ENCODE data around the gene FHOD3. TPM values are rescaled to one million over a fixed set of nuclear protein-coding genes. Genes with fewer than 3 reads are reported as not detected.

The FHOD3 gene
- total RNA-seq, 4 donors from 2014 or later, result 3.5 to 40.0 (median 14.5) TPM

DNA sequence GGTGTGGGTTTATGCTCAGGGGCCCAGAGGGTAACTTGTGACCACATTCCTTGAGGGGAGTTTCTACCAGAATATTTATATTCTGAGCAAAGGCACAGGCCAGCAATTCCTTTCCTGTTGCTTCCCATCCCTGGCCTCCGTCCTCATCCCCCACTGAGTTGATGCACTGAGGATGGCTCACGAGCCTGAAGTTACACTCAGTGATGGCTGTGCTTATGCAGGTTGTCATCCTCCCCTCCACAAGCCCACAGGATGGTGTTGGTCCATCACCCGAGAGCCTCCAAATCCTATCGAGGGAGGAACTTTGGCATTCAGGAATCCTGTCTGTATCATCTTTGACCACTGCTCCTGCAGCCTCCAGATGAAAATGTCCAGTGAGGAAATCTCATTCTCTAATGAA lies 28.4 kb upstream of the FHOD3 start:
- H3K4me3 ChIP-seq, result no peak overlapping the region
- no peak overlapping the region for H3K27ac ChIP-seq
- in situ Hi-C loops (cut with MboI; ENCODE audit: low pct_ligation_motif_present in 1 of 4, low pct_unique_long_range_greater_than_20kb in 1 of 4, low sequenced_read_pairs in 3 of 4) (loop anchor here in 1 of 4 donors (25.0 kb wide), 1 partner anchor 507 kb away; no protein-coding TSS in a partner anchor), intact Hi-C loops (cut with DNase I; ENCODE audit: low total_unique reads) (no loop called here)
- no peaks in the 10 kb centered on the region for H3K9me3 ChIP-seq
- WGBS, 2 donors (ENCODE audit: low coverage in 1 of 2), result 78% methylated on average over 4 of the region's 4 CpGs; no CpG with 5 or more reads in 1 of the 2 donors
- H3K27me3 ChIP-seq, result no peaks in the 10 kb centered on the region
- H3K4me1 ChIP-seq, result no peaks in the 10 kb centered on the region
- H3K36me3 ChIP-seq, result no peaks in the 10 kb centered on the region
- no peak for TF ChIP-seq POLR2A (IDR thresholded peaks at IDR 0.05)
- TF ChIP-seq POLR2AphosphoS5 (IDR thresholded peaks at IDR 0.05), result no peak
- TF ChIP-seq EP300 (IDR thresholded peaks at IDR 0.05; ENCODE audit: low read depth), result no peak
- TF ChIP-seq, protein P1, sequence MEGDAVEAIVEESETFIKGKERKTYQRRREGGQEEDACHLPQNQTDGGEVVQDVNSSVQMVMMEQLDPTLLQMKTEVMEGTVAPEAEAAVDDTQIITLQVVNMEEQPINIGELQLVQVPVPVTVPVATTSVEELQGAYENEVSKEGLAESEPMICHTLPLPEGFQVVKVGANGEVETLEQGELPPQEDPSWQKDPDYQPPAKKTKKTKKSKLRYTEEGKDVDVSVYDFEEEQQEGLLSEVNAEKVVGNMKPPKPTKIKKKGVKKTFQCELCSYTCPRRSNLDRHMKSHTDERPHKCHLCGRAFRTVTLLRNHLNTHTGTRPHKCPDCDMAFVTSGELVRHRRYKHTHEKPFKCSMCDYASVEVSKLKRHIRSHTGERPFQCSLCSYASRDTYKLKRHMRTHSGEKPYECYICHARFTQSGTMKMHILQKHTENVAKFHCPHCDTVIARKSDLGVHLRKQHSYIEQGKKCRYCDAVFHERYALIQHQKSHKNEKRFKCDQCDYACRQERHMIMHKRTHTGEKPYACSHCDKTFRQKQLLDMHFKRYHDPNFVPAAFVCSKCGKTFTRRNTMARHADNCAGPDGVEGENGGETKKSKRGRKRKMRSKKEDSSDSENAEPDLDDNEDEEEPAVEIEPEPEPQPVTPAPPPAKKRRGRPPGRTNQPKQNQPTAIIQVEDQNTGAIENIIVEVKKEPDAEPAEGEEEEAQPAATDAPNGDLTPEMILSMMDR (IDR thresholded peaks at IDR 0.05), result no peak
- DNase-seq, result no peak

GRCh38 chr18:36271153-36271552 lies 26.4 kb upstream of the FHOD3 start:
- TF ChIP-seq, protein P1 (IDR thresholded peaks at IDR 0.05), result no peak
- TF ChIP-seq EP300 (IDR thresholded peaks at IDR 0.05; ENCODE audit: low read depth), result no peak
- no peak for TF ChIP-seq POLR2AphosphoS5 (IDR thresholded peaks at IDR 0.05)
- TF ChIP-seq POLR2A (IDR thresholded peaks at IDR 0.05), result no peak
- Histone ChIP-seq H3K4me1 (no peaks in the 10 kb centered on the region), H3K4me3 (no peak overlapping the region), H3K27ac (no peak overlapping the region), H3K27me3 (no peaks in the 10 kb centered on the region), H3K36me3 (no peaks in the 10 kb centered on the region), H3K9me3 (no peaks in the 10 kb centered on the region)
- in situ Hi-C loops (cut with MboI; ENCODE audit: low pct_ligation_motif_present in 1 of 4, low pct_unique_long_range_greater_than_20kb in 1 of 4, low sequenced_read_pairs in 3 of 4), result loop anchor here in 1 of 4 donors (25.0 kb wide), 1 partner anchor 509 kb away; no protein-coding TSS in a partner anchor
- intact Hi-C loops (cut with DNase I; ENCODE audit: low total_unique reads), result no loop called here
- no peak for DNase-seq

GRCh38 chr18:36273347-36273746 lies 24.2 kb upstream of the FHOD3 start:
- Histone ChIP-seq H3K4me1 (no peaks in the 10 kb centered on the region), H3K27me3 (peaks cover 4% of the 10 kb centered on the region), H3K36me3 (no peaks in the 10 kb centered on the region), H3K4me3 (no peak overlapping the region), H3K9me3 (no peaks in the 10 kb centered on the region), H3K27ac (no peak overlapping the region)
- WGBS, 2 donors (ENCODE audit: low coverage in 1 of 2), result 89 to 92% methylated on average over 6 to 8 of the region's 8 CpGs
- TF ChIP-seq POLR2A (IDR thresholded peaks at IDR 0.05) (no peak), POLR2AphosphoS5 (IDR thresholded peaks at IDR 0.05) (no peak), EP300 (IDR thresholded peaks at IDR 0.05; ENCODE audit: low read depth) (no peak)
- TF ChIP-seq, protein P1 (IDR thresholded peaks at IDR 0.05), result no peak
- in situ Hi-C loops (cut with MboI; ENCODE audit: low pct_ligation_motif_present in 1 of 4, low pct_unique_long_range_greater_than_20kb in 1 of 4, low sequenced_read_pairs in 3 of 4) (loop anchor here in 1 of 4 donors (25.0 kb wide), 1 partner anchor 511 kb away; no protein-coding TSS in a partner anchor), intact Hi-C loops (cut with DNase I; ENCODE audit: low total_unique reads) (no loop called here)
- no peak for DNase-seq

DNA sequence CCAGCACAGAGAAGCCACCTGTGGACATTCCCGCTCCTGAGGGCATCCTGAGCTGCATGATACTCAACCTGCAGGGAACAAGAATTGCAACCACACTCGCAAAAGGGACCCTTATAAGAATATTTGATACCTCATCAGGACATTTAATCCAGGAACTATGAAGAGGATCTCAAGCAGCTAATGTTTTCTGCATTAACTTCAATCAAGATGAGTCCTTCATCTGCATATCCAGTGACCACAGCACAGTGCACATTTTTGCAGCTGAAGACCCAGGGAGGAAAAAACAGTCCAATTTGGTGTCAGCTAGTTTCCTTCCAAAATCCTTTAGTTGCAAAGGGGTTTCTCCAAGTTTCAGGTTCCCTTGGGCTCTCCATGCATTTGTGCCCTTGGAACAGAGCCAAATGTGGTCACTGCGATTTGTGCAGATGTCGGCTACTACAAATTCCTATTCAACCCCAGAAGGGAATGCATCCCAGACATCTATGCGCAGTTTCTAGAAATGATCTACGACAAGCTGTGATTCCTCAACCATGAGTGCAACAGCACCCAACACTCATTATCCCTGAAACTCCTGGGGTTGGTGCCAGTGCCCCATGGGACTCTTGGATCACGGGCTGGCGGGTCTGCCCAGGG lies 23.3 kb upstream of the FHOD3 start:
- TF ChIP-seq POLR2A (IDR thresholded peaks at IDR 0.05), result no peak
- TF ChIP-seq, protein P1 (IDR thresholded peaks at IDR 0.05), result no peak
- no peak for TF ChIP-seq POLR2AphosphoS5 (IDR thresholded peaks at IDR 0.05)
- TF ChIP-seq EP300 (IDR thresholded peaks at IDR 0.05; ENCODE audit: low read depth), result no peak
- no peak for DNase-seq
- intact Hi-C loops (cut with DNase I; ENCODE audit: low total_unique reads), result no loop called here
- Histone ChIP-seq H3K4me3 (no peak overlapping the region), H3K36me3 (no peaks in the 10 kb centered on the region), H3K27ac (no peak overlapping the region), H3K9me3 (no peaks in the 10 kb centered on the region), H3K4me1 (no peaks in the 10 kb centered on the region), H3K27me3 (peaks cover 7% of the 10 kb centered on the region)
- in situ Hi-C loops (cut with MboI; ENCODE audit: low pct_ligation_motif_present in 1 of 4, low pct_unique_long_range_greater_than_20kb in 1 of 4, low sequenced_read_pairs in 3 of 4), result loop anchor here in 1 of 4 donors (25.0 kb wide), 1 partner anchor 512 kb away; no protein-coding TSS in a partner anchor
- 86 to 90% methylated on average over 2 to 8 of the region's 8 CpGs for whole genome bisulfite sequencing, 2 donors (ENCODE audit: low coverage in 1 of 2)
